HepG2 (cell line): Measurements from ENCODE around the gene ORMDL3. TPM values are rescaled to one million over a fixed set of nuclear protein-coding genes. Genes with fewer than 3 reads are reported as not detected.

Experiments
- ATAC-seq: fragments of 200-7000 bp; cut with Tn5 transposase; 3 replicates; pipeline ENCODE4 v1.9.1; 2020; ENCODE audit warnings: mild to moderate bottlenecking, moderate library complexity
- BruUV-seq: library from RNA; stranded (reverse); fragments of 400-500 nt; replicated peaks from 2 replicates; lab custom pipeline; 2021; lab: Mats Ljungman, UMichigan
- CTCF ChIA-PET: fragments of 300-600 bp; formaldehyde crosslinking; extraction: SDS; loops from one replicate; lab custom pipeline; 2021; ENCODE audit warnings: low total read pairs, inconsistent platforms, low intra/inter-chr PET ratio; lab: Yijun Ruan, JAX
- POLR2A ChIA-PET: fragments of 350-600 bp; sonication (Branson Sonifier 250); formaldehyde crosslinking; loops from one replicate; lab custom pipeline; 2020; ENCODE audit warnings: antibody characterized with exemption, inconsistent platforms; lab: Yijun Ruan, JAX
- DNase-seq: peaks from one replicate; pipeline ENCODE4 v3.0.0-alpha.2; 2015; ENCODE audit warnings: low spot score
- FAIRE-seq: peaks from 3 replicates; lab custom pipeline; 2011; peaks lifted over from hg19 to GRCh38; lab: Jason Lieb, UNC
- H2AFZ ChIP-seq: one replicate; pipeline ENCODE4 v1.6.1; 2011; ENCODE audit warnings: low read length, inconsistent platforms
- H3K27ac ChIP-seq: fragments of 300-600 bp; 3 replicates; pipeline ENCODE4 v1.8.0; 2011; ENCODE audit warnings: mixed run types, mild to moderate bottlenecking, mixed read lengths, low read length, inconsistent platforms; ENCODE audit not compliant: insufficient read depth; ENCODE audit errors: extremely low read length
- H3K27me3 ChIP-seq, 2 experiments: fragments of 200-600 bp in 1 of 2; 2 replicates in 1 of 2; 3 replicates in 1 of 2; pipeline versions ENCODE4 v1.6.0 to v1.8.0; 2011; ENCODE audit warnings: low read length in 2 of 2, mild to moderate bottlenecking in 2 of 2, moderate library complexity in 2 of 2, inconsistent platforms in 1 of 2; ENCODE audit not compliant: insufficient read depth in 2 of 2, control insufficient read depth in 1 of 2
- H3K36me3 ChIP-seq, 2 experiments: fragments of 200-600 bp in 1 of 2; replicated peaks in 1 of 2; 2 replicates in 1 of 2; 3 replicates in 1 of 2; pipeline versions ENCODE4 v1.5.1 to v1.8.0; 2011; ENCODE audit warnings: low read length in 2 of 2, inconsistent platforms in 1 of 2; ENCODE audit not compliant: insufficient read depth in 2 of 2, control insufficient read depth in 1 of 2
- H3K4me1 ChIP-seq: 2 replicates; pipeline ENCODE4 v1.5.1; 2012; ENCODE audit warnings: low read length, inconsistent platforms; ENCODE audit not compliant: insufficient read depth
- H3K4me2 ChIP-seq: 2 replicates; pipeline ENCODE4 v1.6.0; 2011; ENCODE audit warnings: low read depth, low read length, inconsistent platforms
- H3K4me3 ChIP-seq, 3 experiments: fragments of 200-600 bp in 1 of 3; sonication (generic), shearing (Covaris generic) in 1 of 3; replicated peaks in 1 of 3; 2 replicates each; pipeline ENCODE4 v1.5.1; 2011 to 2016; ENCODE audit warnings: low read length in 3 of 3, inconsistent platforms in 2 of 3, low read depth in 2 of 3, mild to moderate bottlenecking in 2 of 3, control low read depth in 1 of 3, mixed read lengths in 1 of 3; ENCODE audit not compliant: insufficient read depth in 1 of 3
- H3K79me2 ChIP-seq: one replicate; pipeline ENCODE4 v1.6.1; 2011; ENCODE audit warnings: low read length, inconsistent platforms; ENCODE audit not compliant: insufficient read depth
- H3K9ac ChIP-seq: 2 replicates; pipeline ENCODE4 v1.6.0; 2011; ENCODE audit warnings: mild to moderate bottlenecking, low read depth, low read length, inconsistent platforms; ENCODE audit not compliant: insufficient read depth
- H3K9me3 ChIP-seq: 2 replicates; pipeline ENCODE4 v1.5.1; 2012; ENCODE audit warnings: mild to moderate bottlenecking, low read length
- H4K20me1 ChIP-seq: 2 replicates; pipeline ENCODE4 v1.6.0; 2011; ENCODE audit warnings: inconsistent platforms, mild to moderate bottlenecking, low read length, moderate library complexity; ENCODE audit not compliant: insufficient read depth
- BCL6 ChIP-seq: IDR thresholded peaks from 2 replicates; pipeline ENCODE4 v1.6.1; 2016; ENCODE audit warnings: missing genetic modification reagents, missing compliant biosample characterization
- FOXK1 ChIP-seq: sonication (generic); formaldehyde crosslinking; IDR thresholded peaks from 2 replicates; pipeline ENCODE4 v1.4.0; 2020; ENCODE audit warnings: low read depth, missing genetic modification reagents, borderline replicate concordance
- GATAD2A ChIP-seq: IDR thresholded peaks from 2 replicates; pipeline ENCODE4 v1.6.1; 2016
- GLMP ChIP-seq: sonication (generic); formaldehyde crosslinking; IDR thresholded peaks from 2 replicates; pipeline ENCODE4 v1.9.0; 2021; ENCODE audit warnings: missing genetic modification reagents, mild to moderate bottlenecking, borderline replicate concordance
- KLF15 ChIP-seq: sonication (generic); formaldehyde crosslinking; IDR thresholded peaks from 2 replicates; pipeline ENCODE4 v1.8.1; 2023; ENCODE audit warnings: borderline replicate concordance, mild to moderate bottlenecking, inconsistent platforms, missing genetic modification reagents, mixed read lengths
- MAX ChIP-seq: IDR thresholded peaks from 2 replicates; pipeline ENCODE4 v1.6.1; 2012; ENCODE audit warnings: inconsistent platforms
- MXD1 ChIP-seq: sonication (generic); formaldehyde crosslinking; IDR thresholded peaks from 2 replicates; pipeline ENCODE4 v1.4.0; 2020; ENCODE audit warnings: mild to moderate bottlenecking, missing genetic modification reagents
- NR2C2 ChIP-seq: sonication (generic); formaldehyde crosslinking; IDR thresholded peaks from 2 replicates; pipeline ENCODE4 v1.4.0; 2020; ENCODE audit warnings: missing genetic modification reagents, mild to moderate bottlenecking, moderate library complexity, borderline replicate concordance
- PPARG ChIP-seq: conservative IDR thresholded peaks from 2 replicates; pipeline ENCODE4 v1.6.1; 2016; ENCODE audit warnings: missing biosample characterization, missing genetic modification reagents
- ZNF362 ChIP-seq: sonication (generic); formaldehyde crosslinking; IDR thresholded peaks from 2 replicates; pipeline ENCODE4 v1.4.0; 2020; ENCODE audit warnings: missing genetic modification reagents, mild to moderate bottlenecking, borderline replicate concordance
- ZNF552 ChIP-seq: sonication (generic); formaldehyde crosslinking; IDR thresholded peaks from 2 replicates; pipeline ENCODE4 v1.9.0; 2022; ENCODE audit warnings: missing genetic modification reagents, mild to moderate bottlenecking, borderline replicate concordance
- ZNF629 ChIP-seq: sonication (generic); formaldehyde crosslinking; conservative IDR thresholded peaks from 2 replicates; pipeline ENCODE4 v1.5.0; 2020; ENCODE audit warnings: missing genetic modification reagents
- ZNF691 ChIP-seq: sonication (generic); formaldehyde crosslinking; IDR thresholded peaks from 2 replicates; pipeline ENCODE4 v1.4.0; 2020; ENCODE audit warnings: missing genetic modification reagents, low read depth, mild to moderate bottlenecking, borderline replicate concordance
- WGBS: methylation state at CpG from one replicate; pipeline ENCODE4 v1.1.6; 2017; ENCODE audit warnings: low lambda C conversion rate; 5-methylcytosine and 5-hydroxymethylcytosine counted together
- in situ Hi-C: cut with HindIII; loops from 2 replicates; pipeline ENCODE4 v1.10.0; 2017; ENCODE audit warnings: low pct_unique_long_range_greater_than_20kb; ENCODE audit not compliant: extremely low pct_ligation_motif_present
- intact Hi-C: fragments of 100-400 bp; cut with micrococcal nuclease; formaldehyde crosslinking; loops from one replicate; pipeline ENCODE4 v1.10.0; 2022; ENCODE audit not compliant: unreplicated experiment
- polyA plus RNA-seq, 8 experiments: library from polyadenylated mRNA; depleted of rRNA in 3 of 8; stranded (reverse) in 7 of 8; unstranded in 1 of 8; fragments of >200 nt; fragmentation: Illumina TruSeq in 4 of 8; extraction: Trizol in 4 of 8; gene quantifications; 2 replicates each; pipeline versions ENCODE4 v1.2.1 to v1.2.3, GENCODE V29; 2011 to 2016; ENCODE audit warnings: low read depth in 4 of 8, missing spikeins in 1 of 8, mixed read lengths in 1 of 8; ENCODE audit not compliant: insufficient read depth in 1 of 8
- total RNA-seq, 5 experiments: library from RNA; depleted of rRNA; stranded (reverse); fragments of >200 nt; fragmentation: Illumina TruSeq; extraction: Trizol; gene quantifications; 2 replicates each; pipeline ENCODE4 v1.2.3, GENCODE V29; 2016; ENCODE audit warnings: low read depth in 1 of 5

Gene ORMDL3
- total and polyA plus RNA-seq, 2 of the 13 experiments (the other 11 are each of a cell fraction or from before 2014, with no cell fraction given) = 181 to 384 TPM

GRCh38 chr17:39913989-39914388, 13.4 kb downstream of the ORMDL3 start (continued):
- TF ChIP-seq ZNF362 (CRISPR knock-in tag) (0 out of 2 replicates have a peak, but pooled peaks have one; percentile 16), PPARG (CRISPR knock-in tag) (0 out of 2 replicates have a peak, but pooled peaks have one; percentile 20), MAX (no peak), NR2C2 (CRISPR knock-in tag) (peak; percentile 49; the same call in 1 of the 2 replicates), ZNF691 (CRISPR knock-in tag) (0 out of 2 replicates have a peak, but pooled peaks have one; percentile 30), MXD1 (no peak), BCL6 (CRISPR knock-in tag) (peak; percentile 42; the same call in 1 of the 2 replicates), FOXK1 (peak; percentile 33; the same call in 1 of the 2 replicates), GATAD2A (peak; percentile 56; the same call in 1 of the 2 replicates)

- no peak for ATAC-seq
- 90% methylated on average over 6 of the region's 6 CpGs for WGBS
- CTCF ChIA-PET = no interaction called here
Measured at GRCh38 chr17:39908789-39909352, 18.5 kb downstream of the ORMDL3 start.

More at GRCh38 chr17:39908789-39909352, 18.5 kb downstream of the ORMDL3 start:
- Histone ChIP-seq H3K4me1 (peaks cover 28% of the 10 kb centered on the region), H3K9ac (no peak overlapping the region), H3K4me3 (no peak overlapping the region), H4K20me1 (no peaks in the 10 kb centered on the region)
- TF ChIP-seq ZNF629 (peak; percentile 83), KLF15 (CRISPR knock-in tag) (no peak), ZNF552 (CRISPR knock-in tag) (no peak), GLMP (CRISPR knock-in tag) (no peak)
- TF ChIP-seq, all 625 proteins: peak for 1
- Histone ChIP-seq H3K79me2 (no peaks in the 10 kb centered on the region), H2AFZ (no peak overlapping the region), H3K27ac (no peak overlapping the region), H3K27me3 (no peaks in the 10 kb centered on the region), H3K36me3 (no peaks in the 10 kb centered on the region), H3K9me3 (no peaks in the 10 kb centered on the region), H3K4me2 (no peak overlapping the region)
- no TSS peak for BruUV-seq
- DNase-seq (no peak), FAIRE-seq (no peak)
- intact Hi-C loops (no loop called here), in situ Hi-C loops (no loop called here)
- POLR2A ChIA-PET = no interaction called here
